ENCODE measurements around the gene TMEM132E. TPM values are rescaled to one million over a fixed set of nuclear protein-coding genes. Genes with fewer than 3 reads are reported as not detected.

TMEM132E gene
- total RNA-seq, 2 donors from 2014 or later, result not detected

DNA sequence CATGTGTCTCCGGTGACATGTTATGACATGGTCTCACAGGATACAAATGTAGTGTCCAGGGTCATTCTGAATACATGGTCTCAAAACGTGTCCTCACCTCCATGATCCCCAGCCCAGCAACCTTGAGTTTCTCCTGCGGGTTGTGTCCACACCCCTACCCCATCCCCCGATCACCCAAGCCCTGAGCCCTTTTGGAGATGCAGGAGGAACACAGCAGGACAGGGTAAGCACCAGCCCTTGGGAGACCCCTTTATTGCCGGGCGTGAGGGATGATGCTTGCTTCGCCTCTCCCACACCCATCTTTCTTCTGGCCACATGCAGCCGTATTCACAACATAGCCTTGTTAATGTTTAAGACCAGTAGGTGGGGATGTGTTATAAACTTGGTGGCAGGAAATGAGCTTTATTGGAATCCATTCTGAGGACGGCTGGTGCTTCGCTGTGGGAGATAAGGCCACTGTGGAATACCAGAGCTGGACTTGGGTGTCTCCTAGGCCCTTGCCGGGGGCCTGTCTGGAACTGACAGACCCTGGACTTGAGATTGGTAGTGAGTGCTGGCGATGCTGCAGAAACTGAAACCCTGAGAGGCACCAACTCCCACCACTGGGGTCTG is 5.5 kb downstream of the TMEM132E start:
- intact Hi-C loops (cut with DNase I), result no loop called here
- ATAC-seq (no peak), DNase-seq (no peak)
- WGBS, 2 donors, result 22 to 27% methylated on average over 12 of the region's 12 CpGs
- no peak overlapping the region for H3K27ac ChIP-seq
- peaks cover 5 to 49% of the 10 kb centered on the region in 2 donors for H3K27me3 ChIP-seq
- TF ChIP-seq POLR2A (IDR thresholded peaks at IDR 0.05), result no peak
- TF ChIP-seq, protein P1, sequence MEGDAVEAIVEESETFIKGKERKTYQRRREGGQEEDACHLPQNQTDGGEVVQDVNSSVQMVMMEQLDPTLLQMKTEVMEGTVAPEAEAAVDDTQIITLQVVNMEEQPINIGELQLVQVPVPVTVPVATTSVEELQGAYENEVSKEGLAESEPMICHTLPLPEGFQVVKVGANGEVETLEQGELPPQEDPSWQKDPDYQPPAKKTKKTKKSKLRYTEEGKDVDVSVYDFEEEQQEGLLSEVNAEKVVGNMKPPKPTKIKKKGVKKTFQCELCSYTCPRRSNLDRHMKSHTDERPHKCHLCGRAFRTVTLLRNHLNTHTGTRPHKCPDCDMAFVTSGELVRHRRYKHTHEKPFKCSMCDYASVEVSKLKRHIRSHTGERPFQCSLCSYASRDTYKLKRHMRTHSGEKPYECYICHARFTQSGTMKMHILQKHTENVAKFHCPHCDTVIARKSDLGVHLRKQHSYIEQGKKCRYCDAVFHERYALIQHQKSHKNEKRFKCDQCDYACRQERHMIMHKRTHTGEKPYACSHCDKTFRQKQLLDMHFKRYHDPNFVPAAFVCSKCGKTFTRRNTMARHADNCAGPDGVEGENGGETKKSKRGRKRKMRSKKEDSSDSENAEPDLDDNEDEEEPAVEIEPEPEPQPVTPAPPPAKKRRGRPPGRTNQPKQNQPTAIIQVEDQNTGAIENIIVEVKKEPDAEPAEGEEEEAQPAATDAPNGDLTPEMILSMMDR (IDR thresholded peaks at IDR 0.05), result peak in 3 of 7 experiments; percentile 11 to 31 (median 13)
- H3K36me3 ChIP-seq (replicated peaks in 1 of 2; ENCODE audit: insufficient read depth in 1 of 2, low read depth in 2 of 2), result no peaks in the 10 kb centered on the region
- H3K9me3 ChIP-seq, result no peaks in the 10 kb centered on the region
- peaks cover 23% of the 10 kb centered on the region for H3K4me1 ChIP-seq
- H3K4me3 ChIP-seq, result no peak overlapping the region

DNA sequence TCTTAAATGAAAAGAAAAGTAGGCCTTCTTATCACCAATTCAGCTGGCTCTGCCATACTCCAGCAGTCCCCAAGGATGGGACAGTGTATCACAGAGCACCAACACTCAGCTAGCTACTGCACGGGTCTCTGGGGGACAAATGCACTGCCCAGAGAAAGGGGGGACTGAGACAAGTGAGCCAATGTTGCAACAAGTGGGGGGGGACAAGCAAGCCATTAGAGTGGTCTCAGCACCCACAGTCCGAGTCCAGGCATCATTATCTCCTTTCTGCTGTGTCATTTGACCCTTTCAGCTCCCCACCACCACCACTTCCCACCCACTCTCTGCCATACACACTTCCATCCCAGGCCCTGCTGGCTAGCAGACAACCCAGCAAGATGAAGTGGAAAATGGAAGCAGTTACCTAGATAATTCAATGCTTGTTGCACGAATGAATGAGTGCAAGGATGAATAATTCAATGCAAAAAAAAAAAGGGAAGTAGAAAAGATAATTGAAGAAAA is 7.0 kb downstream of the TMEM132E start:
- Histone ChIP-seq H3K27me3 (peaks cover 3 to 35% of the 10 kb centered on the region in 2 donors), H3K4me1 (peaks cover 8% of the 10 kb centered on the region), H3K27ac (no peak overlapping the region), H3K9me3 (no peaks in the 10 kb centered on the region), H3K4me3 (no peak overlapping the region), H3K36me3 (replicated peaks in 1 of 2; ENCODE audit: insufficient read depth in 1 of 2, low read depth in 2 of 2) (no peaks in the 10 kb centered on the region)
- intact Hi-C loops (cut with DNase I), result no loop called here
- DNase-seq (no peak), ATAC-seq (no peak)
- WGBS, 2 donors, result 53 to 57% methylated on average over 3 of the region's 3 CpGs
- no peak for TF ChIP-seq POLR2A (IDR thresholded peaks at IDR 0.05)
- TF ChIP-seq, protein P1 (IDR thresholded peaks at IDR 0.05), result no peak

DNA sequence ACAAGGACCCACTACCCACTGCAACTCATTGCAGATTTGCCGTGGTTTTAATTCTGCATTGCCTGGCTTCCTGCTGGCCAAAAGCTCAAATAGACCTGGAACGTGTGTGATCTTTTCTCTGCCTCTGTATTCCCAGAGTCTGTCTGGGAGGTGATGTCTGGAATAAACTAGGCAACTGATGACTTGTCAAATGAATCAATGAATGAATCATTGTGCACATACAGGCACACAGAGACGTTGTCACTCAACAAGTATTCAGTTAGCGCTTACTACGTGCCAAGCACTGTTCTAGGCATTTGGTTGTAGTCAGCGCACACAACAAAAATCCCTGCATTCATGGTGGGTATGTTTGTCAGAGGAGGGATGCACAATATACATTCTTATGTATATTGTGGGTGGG is 8.9 kb downstream of the TMEM132E start:
- Histone ChIP-seq H3K27me3 (peaks cover 0 to 18% of the 10 kb centered on the region in 2 donors), H3K36me3 (replicated peaks in 1 of 2; ENCODE audit: insufficient read depth in 1 of 2, low read depth in 2 of 2) (no peaks in the 10 kb centered on the region), H3K27ac (no peak overlapping the region), H3K9me3 (no peaks in the 10 kb centered on the region), H3K4me3 (no peak overlapping the region), H3K4me1 (no peaks in the 10 kb centered on the region)
- no peak for ATAC-seq
- DNase-seq, result no peak
- 68 to 69% methylated on average over 6 of the region's 6 CpGs for WGBS, 2 donors
- intact Hi-C loops (cut with DNase I), result no loop called here
- TF ChIP-seq, protein P1 (IDR thresholded peaks at IDR 0.05), result no peak
- TF ChIP-seq POLR2A (IDR thresholded peaks at IDR 0.05), result no peak

DNA sequence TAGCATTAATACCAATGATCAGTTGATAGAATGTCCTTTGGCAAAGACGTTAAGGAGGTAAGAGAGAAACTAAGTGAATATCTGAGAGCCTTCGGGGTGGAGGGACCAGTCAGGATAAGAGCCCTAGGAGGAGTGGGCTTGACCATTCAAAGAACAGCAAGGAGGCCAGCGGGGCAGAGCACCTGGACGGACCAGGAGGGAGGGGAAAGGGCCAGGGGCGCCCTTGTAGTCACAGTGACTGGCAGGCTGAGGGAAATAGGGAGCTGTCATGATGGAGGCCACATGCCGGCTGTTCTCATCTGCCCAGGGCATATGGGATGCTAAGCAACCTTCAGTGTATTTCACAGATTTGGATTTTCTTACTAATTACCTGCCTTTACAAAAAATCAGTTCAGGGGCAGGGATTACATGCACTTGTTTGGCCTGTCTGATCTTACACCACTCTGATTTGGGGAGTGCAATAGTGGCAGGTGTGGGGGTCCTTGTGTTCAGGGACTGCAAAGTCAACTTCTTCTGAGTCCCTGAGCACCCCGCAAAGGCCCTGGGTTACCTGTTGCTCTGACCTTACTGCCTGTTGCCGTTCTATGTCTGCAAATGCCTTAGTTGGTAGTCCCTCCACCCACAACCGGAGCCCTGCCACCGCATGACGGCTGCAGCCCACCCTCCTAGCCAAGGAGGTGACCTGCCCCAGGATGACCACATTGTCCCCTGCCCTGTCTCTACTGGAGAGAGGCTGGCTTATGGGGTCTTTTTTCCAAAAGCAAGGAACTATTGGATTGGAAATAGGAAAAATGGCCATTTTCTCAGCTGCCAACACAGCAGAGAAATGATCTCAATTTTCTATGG is 10.0 kb downstream of the TMEM132E start:
- TF ChIP-seq, protein P1 (IDR thresholded peaks at IDR 0.05), result no peak
- TF ChIP-seq POLR2A (IDR thresholded peaks at IDR 0.05), result no peak
- no peak overlapping the region for H3K27ac ChIP-seq
- ATAC-seq (no peak), DNase-seq (no peak)
- H3K4me1 ChIP-seq, result no peaks in the 10 kb centered on the region
- H3K27me3 ChIP-seq, result peaks cover 0 to 7% of the 10 kb centered on the region in 2 donors
- WGBS, 2 donors, result 55 to 59% methylated on average over 11 of the region's 11 CpGs
- H3K4me3 ChIP-seq, result no peak overlapping the region
- no peaks in the 10 kb centered on the region for H3K36me3 ChIP-seq (replicated peaks in 1 of 2; ENCODE audit: insufficient read depth in 1 of 2, low read depth in 2 of 2)
- intact Hi-C loops (cut with DNase I), result no loop called here
- no peaks in the 10 kb centered on the region for H3K9me3 ChIP-seq
